Activated CD4-positive, CD25-positive, alpha-beta regulatory T cell treated with anti-CD3 and anti-CD28 coated beads, Interleukin-2, amount 50 U/mL, for 16 hours (primary cell): ENCODE data around the gene ARID2.

ENCODE experiments used
- DNase-seq: peaks from one replicate; pipeline ENCODE4 v3.0.0-alpha.2; 2020; ENCODE audit warnings: low read depth, low spot score

Gene ARID2

GRCh38 chr12:45850302-45850701, 120.8 kb downstream of the ARID2 start:
- DNase-seq, result no peak

DNA sequence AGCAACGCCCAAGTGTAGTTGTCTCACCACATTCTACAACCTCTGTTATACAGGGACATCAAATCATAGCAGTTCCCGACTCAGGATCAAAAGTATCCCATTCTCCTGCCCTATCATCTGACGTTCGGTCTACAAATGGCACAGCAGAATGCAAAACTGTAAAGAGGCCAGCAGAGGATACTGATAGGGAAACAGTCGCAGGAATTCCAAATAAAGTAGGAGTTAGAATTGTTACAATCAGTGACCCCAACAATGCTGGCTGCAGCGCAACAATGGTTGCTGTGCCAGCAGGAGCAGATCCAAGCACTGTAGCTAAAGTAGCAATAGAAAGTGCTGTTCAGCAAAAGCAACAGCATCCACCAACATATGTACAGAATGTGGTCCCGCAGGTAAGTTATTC, 123.0 kb downstream of the ARID2 start:
- no peak for DNase-seq

DNA sequence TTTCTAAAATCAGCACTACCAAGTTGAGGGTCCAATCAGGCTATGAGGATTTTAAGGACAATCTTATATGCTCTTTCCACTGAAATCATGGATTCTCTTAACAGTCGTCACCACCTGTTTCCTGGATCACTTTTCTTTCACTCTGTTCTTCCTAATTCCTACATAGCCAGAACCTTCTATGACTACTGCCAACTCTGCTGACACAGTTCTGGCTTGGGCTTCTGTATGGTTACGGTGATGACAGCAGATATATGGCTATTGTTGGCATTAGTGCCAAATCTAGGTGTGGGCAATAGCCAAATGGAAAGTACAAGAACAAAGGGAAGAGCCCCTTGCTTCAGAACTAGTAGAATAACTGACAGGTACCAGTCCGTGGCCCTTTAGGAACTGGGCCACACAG, 124.0 kb downstream of the ARID2 start:
- no peak for DNase-seq

- DNase-seq, result no peak
Observed at GRCh38 chr12:45863332-45863731, 133.8 kb downstream of the ARID2 start.

GRCh38 chr12:45866299-45866698, 136.8 kb downstream of the ARID2 start:
- no peak for DNase-seq

- DNase-seq, result no peak
Observed at GRCh38 chr12:45872446-45872845, 142.9 kb downstream of the ARID2 start.

DNA sequence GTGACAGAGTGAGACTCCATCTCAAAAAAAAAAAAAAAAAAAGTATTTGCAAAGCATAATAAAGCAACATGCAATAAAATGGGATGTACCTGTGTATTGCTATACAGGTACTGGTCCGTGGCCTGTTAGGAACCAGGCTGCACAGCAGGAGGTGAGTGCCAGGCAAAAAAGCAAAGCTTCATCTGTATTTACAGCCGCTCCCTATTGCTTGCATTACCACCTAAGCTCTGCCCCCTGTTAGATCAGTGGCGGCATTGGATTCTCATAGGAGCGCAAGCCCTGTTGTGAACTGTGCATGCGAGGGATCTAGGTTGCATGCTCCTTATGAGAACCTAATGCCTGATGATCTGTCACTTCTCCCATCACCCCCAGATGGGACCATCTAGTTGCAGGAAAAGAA, 147.6 kb downstream of the ARID2 start:
- DNase-seq, result no peak

DNA sequence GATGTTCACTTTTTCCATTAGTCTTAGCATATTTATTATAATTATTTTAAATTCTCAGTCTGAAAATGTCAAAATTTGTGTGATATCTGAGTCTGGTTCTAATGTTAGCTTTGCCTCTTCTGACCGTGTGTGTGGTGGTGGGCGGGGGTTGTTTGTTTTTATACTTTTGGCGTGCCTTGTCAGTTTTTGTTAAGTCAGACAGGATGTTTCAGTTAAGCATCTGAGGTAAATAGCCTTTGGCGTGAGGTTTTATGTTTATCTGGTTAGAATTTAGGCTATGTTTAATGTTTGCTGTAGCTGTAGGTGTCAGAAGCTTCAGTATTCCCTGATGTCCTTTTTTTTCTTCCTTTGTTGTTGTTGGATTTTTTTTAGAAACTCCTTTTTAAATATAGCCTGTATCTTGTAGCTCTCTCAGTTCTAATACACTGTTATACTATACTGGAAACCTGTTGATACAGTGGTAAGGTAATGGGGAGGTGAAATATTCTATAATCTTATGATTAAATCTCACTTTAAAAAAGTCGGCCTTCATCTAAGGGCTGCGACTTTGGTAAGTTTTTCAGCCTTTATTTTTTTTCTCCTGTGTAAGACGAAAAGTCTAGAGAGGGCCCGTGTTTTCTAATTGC, 149.2 kb downstream of the ARID2 start:
- no peak for DNase-seq

DNA sequence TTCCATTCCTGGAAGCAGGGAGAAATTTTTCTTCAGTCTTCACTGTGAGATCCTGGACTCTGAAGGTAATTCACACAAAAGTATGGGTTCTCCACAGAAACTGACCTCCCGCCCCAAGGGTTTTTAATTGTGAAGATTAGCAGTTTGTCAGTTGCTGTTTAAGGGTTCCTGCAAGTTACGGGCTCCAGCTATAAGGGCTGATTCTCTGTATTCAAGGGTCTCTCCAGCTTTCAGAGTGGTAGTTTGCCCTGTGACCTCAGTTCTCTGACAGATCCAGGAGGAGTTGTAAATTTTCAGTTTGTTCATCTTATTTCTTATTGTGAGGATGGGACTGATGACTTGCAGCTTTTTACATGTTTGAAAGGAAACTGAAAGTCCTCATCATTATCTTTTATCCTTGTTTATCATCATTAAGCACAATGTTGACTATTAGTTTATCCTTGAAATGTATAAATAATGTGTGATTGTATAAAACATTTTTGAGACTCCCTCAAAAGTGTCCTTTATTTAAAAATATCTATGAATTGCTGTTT, 149.9 kb downstream of the ARID2 start:
- no peak for DNase-seq

DNA sequence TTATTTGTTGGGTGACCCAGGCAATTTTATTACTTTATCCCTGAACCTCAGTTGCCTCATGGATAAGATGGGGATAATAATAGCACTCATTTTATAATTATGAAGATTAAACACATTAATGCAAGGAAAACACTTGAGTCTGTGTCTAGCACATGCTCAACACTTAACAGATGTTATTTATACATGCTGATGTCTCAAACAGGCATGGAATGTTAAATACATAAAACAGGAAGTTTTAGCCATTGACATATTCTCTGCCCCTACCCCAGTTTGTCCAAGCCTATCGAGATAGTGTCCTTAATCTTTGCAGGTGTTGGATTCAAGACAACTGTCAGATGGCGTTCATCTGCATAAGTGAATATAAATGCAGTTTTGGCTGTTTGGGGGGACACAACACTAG, 151.0 kb downstream of the ARID2 start:
- DNase-seq, result no peak

DNA sequence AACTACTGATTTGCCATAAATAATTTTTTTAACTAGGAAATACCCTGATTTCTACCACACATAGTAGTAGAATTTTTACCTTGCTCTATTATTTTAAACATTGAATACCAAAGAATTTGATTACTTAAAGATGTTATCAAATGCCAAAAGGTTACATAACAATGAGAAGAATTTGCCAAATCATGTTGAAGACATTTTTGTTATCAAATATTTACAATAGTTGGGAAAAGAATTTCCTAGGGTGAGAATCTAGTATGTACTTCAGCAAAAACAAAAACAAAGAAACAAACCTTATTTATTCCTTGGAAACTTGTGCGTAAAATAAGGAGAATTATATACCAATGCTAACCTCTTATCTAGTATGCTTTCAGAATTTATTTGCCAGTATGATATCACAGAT, 153.7 kb downstream of the ARID2 start:
- DNase-seq, result no peak

GRCh38 chr12:45886685-45887084, 157.2 kb downstream of the ARID2 start:
- DNase-seq, result no peak

- DNase-seq, result no peak
Observed at GRCh38 chr12:45887544-45887943, 158.0 kb downstream of the ARID2 start.

DNA sequence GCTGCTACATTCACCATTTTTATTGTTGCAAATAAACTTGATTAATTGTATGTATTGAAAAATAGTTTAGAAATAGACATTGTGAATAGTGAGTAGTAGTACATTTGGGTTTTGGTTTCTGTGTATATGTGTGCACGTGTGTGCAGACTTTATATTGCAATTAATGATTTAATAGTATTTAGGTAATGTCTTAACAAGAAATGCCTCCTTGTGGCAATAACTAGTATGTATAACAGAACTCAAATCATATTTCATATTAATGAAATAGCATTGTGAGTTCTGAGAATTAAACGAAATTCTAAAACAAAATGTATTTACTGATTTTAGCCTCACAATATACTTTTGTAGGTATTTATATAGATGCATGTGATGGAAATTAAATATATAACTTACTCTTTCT, 160.8 kb downstream of the ARID2 start:
- no peak for DNase-seq

DNA sequence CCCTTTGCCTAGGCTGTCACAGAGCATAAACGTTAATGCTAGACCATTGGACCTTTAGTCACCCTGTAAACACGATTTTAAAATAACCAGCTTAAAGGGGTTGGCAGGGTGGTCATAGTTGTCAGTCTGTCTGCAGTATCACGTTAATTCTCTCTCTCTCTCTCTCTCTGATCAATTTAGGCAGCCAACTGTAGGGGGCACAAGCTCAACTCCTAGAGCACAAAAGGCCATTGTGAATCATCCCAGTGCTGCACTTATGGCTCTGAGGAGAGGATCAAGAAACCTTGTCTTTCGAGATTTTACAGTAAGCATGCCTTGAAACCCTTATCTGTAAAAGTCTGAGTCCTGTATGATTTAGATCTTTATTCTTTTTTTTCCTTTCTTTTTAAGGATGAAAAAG, 163.7 kb downstream of the ARID2 start:
- no peak for DNase-seq

GRCh38 chr12:45895961-45896360, 166.5 kb downstream of the ARID2 start:
- no peak for DNase-seq

- no peak for DNase-seq
Observed at GRCh38 chr12:45898094-45898493, 168.6 kb downstream of the ARID2 start.

GRCh38 chr12:45907955-45908354, 178.4 kb downstream of the ARID2 start:
- no peak for DNase-seq

DNA sequence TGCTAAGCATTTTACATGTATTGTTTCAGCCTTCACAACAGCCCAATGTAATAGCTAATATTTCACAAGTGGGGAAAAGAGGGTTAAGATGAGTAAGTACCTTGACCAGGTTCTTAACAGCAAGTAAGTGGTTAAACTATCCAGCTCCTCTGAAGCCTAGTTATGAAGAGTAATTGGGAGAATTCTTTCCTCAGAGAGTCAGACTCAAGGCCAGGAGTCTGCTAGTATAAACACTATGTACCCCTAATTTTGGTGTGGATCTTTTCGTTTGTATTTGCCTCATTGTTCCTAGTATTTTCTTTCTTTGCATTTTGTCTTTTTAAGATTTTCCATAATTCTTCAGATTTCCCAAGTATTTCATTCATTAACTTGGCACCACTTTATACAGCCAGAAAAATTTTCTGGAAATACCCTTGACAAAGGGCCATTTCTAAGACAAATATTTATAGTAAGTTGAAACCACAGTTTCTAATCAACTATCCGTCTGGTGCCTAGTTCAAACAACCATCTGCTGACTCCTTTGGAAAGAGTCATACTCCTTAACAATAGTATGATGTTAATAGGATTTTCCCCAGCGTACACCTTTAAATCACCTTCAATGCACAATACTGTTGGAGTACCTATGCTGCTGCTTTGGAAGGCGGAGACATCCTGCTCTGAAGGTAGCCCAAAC, 179.7 kb downstream of the ARID2 start:
- no peak for DNase-seq

DNA sequence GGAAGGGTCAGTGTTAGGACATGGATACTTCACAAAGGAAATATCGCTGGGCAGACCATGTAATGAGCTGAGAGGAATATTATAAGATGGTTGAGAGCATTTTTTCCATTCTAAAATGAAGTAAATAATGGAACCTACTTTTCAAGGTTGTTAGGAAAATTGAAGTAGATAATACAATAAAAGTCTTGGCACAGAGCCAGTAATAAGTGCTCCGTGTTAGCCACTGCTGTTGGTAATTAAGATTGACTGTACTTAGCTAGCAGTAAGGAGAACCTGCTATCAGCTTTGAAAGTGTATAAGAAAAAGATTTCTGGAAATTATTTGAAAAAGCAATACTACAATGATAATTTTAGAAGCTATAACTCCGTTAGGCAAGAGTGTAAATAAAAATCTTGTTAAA, 183.3 kb downstream of the ARID2 start:
- DNase-seq, result no peak

DNA sequence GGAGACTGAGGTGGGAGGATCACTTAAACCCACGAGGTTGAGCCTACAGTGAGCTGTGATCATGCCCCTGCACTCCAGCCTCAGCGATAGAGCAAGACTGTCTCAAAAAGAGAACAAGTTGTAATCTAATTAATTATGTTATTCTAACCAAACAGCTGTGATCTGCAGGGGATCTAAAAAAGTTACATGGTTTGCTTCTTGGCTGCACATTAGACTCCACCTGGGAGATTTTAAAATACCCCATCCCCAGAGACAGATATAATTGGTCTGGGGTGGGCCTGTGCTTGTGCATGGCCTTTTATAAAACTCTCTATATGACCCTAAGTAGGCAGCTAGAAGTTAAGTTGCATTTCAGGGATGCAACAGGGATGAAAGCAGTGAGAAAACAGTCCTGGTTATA, 184.1 kb downstream of the ARID2 start:
- no peak for DNase-seq

DNA sequence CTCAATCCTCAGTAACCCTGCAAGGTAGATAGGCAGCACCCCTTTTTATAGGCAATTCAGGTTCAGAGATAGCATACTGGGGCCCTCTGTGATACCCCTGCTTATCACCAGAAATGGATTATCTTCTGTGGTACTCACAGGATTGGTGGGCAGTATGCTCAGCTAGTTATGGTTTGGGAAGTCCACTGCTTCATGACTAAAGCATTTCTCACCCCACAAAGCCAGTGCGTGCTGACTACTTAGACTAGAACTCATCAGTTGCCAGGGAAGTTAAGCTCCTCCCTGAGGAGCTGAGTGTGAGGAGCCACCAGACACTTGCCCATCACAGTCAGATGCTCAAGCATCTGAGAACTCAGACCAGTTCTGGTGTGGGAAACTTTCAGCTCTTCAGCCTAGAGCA, 184.6 kb downstream of the ARID2 start:
- DNase-seq, result no peak

GRCh38 chr12:45915405-45915804, 185.9 kb downstream of the ARID2 start:
- no peak for DNase-seq

DNA sequence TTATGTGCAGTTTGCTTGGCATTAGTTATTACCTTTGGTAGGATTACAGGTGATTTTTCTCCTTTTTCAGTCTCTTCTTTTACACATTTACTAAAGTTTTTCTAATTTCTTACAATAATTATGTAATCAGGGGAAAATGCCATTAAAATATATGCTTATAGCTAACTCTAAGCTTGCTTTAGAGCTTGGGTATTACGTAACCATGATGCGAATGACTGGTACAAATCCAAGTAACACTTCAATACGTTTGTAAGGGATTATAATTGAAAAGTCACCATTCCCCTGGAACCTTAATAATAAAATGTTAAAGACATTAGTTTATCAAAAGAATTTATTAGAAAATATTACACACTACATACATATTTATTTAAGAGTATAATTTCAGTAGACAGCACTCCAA, 189.3 kb downstream of the ARID2 start:
- no peak for DNase-seq
